ENCODE data around the gene ARHGEF17.
"Not testable (repeated sequence)": the region's sequence is repeated elsewhere in the genome, so short reads cannot be mapped to it uniquely, and the experiment has no call there.

Gene ARHGEF17

DNA sequence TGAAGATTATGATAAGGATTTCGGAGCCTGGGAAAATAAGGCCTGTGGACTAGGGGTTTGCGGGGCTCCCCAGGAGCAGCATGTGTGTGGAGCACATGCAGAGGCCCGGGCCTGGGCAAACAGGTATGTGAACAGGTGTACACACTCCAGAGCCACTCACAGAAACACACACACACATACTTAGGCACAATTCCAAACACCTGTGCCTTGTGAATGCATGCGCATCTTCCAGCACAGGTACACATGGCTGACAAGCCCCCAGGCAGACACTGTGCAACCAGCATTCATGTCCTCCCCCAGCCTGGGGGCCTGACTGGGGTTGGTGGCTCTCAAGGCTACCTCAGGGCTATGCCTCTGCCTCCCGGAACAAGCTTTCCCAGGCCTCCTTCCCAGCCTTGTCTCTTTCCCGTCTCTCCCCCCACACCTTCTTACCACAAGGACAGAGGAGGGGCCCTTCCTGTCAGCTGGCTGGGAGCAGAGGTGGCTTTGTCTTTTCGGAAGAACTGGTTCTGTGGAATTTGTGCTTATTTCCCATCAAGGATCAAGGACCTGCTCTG lies 38.5 kb upstream of the ARHGEF17 start:
- TF ChIP-seq POLR2A (IDR thresholded peaks at IDR 0.05; ENCODE audit: low read depth, low read length) = no peak
- FAIRE-seq = no peak
- no peak for DNase-seq (ENCODE audit: insufficient read length, low spot score)

DNA sequence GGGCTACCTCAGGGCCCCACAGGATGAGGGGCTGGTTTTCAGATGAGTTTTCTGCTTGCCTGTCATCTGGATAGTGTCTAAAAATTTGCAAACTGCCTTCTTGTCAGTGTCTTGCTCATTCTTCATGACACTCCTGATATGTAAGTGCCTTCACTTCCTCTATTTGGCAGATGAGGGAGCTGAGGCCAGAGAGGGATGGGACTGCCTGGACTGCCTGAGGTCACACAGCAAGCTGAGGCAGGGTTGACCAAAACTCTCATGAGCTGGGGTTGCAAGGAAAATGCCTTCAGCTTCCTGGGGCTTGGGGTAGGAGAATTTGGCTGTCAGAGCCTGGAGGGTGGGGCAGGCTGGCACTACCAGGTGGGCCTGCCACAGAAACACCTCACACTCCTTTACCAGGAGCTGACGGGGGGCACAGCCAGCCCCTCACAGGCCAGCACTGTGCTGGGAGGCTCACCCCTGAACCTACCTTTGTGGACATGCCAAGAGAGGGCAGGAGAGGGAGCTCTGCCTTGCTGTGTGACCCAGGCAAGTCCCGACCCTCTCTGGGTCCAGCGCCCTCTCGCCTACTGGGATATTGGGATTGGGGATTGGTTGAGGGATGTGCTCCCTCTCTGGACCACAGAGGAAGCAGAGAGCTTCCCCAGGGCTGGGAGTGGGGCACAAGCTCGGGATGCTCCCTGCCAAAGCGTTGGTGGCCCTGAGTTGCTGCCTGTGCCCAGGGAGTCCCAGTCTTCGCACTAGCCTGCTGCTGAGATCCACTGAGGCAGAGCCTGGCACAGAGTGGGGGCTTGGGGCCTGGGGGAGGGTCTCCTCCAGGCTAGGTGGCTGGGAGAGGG lies 37.8 kb upstream of the ARHGEF17 start:
- FAIRE-seq = no peak
- DNase-seq (ENCODE audit: insufficient read length, low spot score) = no peak
- no peak for TF ChIP-seq POLR2A (IDR thresholded peaks at IDR 0.05; ENCODE audit: low read depth, low read length)

DNA sequence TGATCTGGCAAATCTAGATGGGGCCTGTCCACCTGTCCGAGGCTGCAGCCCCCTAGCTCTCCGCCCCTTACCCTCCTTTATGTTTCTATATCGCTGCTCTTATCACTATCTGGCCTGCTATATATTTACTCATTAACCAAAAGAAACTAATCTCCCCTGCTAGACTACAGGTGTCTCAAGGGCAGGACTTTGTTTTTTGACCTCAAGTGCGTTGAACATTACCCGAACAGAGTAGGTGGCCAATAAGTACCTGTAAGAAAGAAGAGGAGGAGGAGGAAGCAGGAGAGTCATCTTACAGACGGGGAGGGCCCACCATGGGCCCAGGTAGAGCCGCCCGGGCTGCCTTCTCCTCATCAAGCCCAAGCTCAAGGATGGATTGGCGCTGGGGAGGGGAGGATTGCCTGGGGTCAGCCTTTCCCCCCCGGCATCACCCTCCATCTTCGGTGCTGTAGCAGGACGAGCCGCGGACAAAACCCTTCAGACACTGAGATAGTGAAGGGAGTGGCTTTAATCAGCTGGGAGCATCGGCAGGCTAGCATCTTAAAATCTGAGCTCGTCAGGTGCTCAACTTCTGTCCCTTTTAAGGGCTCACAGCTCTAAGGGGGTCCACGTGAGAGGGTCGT lies 37.1 kb upstream of the ARHGEF17 start:
- DNase-seq (ENCODE audit: insufficient read length, low spot score) = no peak
- FAIRE-seq = no peak

GRCh38 chr11:73271478-73271865 lies 36.6 kb upstream of the ARHGEF17 start:
- not testable (repeated sequence) for DNase-seq (ENCODE audit: insufficient read length, low spot score); FAIRE-seq

More for the DNA sequence above, 37.1 kb upstream of the ARHGEF17 start:
- TF ChIP-seq POLR2A (IDR thresholded peaks at IDR 0.05; ENCODE audit: low read depth, low read length) = no peak

GRCh38 chr11:73271936-73272679 lies 36.0 kb upstream of the ARHGEF17 start, which contains the start of gene P2RY6:
P2RY6 (plus strand) TSS chr11:73272338; CDS start chr11:73296519, 24,181 bp downstream.
- peak; percentile 75 for DNase-seq (ENCODE audit: insufficient read length, low spot score)
- no peak for FAIRE-seq
- 0 out of 2 replicates have a peak, but pooled peaks have one; percentile 9 for TF ChIP-seq POLR2A (IDR thresholded peaks at IDR 0.05; ENCODE audit: low read depth, low read length)

GRCh38 chr11:73272680-73273038 lies 35.4 kb upstream of the ARHGEF17 start:
- TF ChIP-seq POLR2A (IDR thresholded peaks at IDR 0.05; ENCODE audit: low read depth, low read length) = no peak
- DNase-seq (ENCODE audit: insufficient read length, low spot score) = no peak
- no peak for FAIRE-seq

DNA sequence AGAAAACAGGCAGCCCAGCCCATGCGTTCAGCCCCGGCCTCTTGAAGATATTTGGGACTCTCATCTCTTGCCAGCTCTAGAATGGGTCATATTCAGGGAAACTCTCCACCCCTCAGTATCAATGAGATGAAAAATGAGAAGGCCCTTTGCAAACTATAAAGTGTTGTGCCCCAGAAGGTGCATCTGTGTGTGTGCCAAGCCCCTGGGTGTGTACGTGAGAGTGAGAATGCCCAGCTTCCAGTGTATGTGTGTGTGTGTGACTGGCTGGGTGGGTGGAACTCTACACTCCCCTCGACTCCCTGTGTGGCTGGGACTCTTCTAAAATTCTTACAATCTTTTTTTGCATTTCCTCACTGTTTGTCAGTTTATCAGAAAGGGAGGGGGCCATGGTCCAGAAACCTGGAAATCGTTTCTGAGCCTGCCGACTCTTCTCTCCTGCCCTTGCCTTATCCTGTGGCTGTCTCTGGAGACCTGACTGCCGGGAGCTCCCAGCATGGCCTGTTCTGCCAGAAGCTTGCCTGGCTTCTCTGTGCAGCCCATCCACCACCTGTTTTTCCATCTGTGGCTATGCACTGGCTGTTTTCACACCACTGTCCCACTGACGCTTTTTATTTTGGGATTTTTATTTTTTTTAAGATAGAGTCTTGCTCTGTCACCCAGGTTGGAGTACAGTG lies 34.7 kb upstream of the ARHGEF17 start:
- FAIRE-seq = no peak

DNA sequence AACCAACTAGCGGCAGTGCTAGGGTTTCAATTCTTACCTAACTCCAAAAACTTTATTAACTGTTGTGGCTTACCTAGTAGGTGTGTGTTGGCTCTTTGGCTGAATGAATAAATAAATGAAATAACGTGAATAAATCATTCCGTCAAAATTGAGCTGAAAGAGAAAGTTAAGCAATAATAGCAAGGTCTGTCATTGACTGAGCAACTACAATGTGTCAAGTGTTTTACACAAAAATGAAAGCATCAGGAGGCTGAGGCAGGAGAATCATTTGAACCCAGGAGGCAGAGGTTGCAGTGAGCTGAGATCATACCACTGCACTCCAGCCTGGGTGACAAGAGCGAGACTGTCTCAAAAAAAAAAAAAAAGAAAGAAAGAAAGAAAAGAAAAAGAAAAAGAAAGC lies 33.9 kb upstream of the ARHGEF17 start:
- not testable (repeated sequence) for DNase-seq (ENCODE audit: insufficient read length, low spot score); FAIRE-seq

More for the DNA sequence above, 34.7 kb upstream of the ARHGEF17 start:
- no peak for TF ChIP-seq POLR2A (IDR thresholded peaks at IDR 0.05; ENCODE audit: low read depth, low read length)
- DNase-seq (ENCODE audit: insufficient read length, low spot score) = no peak

GRCh38 chr11:73274722-73275380 lies 33.2 kb upstream of the ARHGEF17 start:
- DNase-seq (ENCODE audit: insufficient read length, low spot score) (no peak), FAIRE-seq (no peak)
- no peak for TF ChIP-seq POLR2A (IDR thresholded peaks at IDR 0.05; ENCODE audit: low read depth, low read length)

- FAIRE-seq (no peak), DNase-seq (ENCODE audit: insufficient read length, low spot score) (no peak)
- no peak for TF ChIP-seq POLR2A (IDR thresholded peaks at IDR 0.05; ENCODE audit: low read depth, low read length)
These were observed 32.7 kb upstream of the ARHGEF17 start for GRCh38 chr11:73275381-73275750.

DNA sequence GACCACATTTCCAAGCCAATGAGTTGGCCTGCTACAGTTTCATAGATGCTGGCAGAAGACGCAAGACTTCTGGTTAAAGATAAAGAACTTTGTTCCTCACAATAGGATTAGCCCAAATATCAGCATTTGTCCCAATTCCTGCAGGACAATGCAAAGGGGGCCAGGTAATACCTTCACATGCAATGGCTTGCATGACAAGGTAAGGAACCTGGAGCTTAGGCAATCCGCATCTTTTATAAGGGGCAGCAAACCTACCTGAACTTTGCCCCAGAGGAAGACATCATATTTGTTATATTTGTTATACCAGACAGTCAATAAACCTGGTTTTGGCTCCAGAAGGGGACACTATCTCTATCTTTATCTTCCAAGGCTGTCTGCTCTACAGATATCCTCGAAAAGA lies 30.6 kb upstream of the ARHGEF17 start:
- TF ChIP-seq POLR2A (IDR thresholded peaks at IDR 0.05; ENCODE audit: low read depth, low read length) = no peak
- FAIRE-seq = no peak
- no peak for DNase-seq (ENCODE audit: insufficient read length, low spot score)

- DNase-seq (ENCODE audit: insufficient read length, low spot score) (no peak), FAIRE-seq (no peak)
- TF ChIP-seq POLR2A (IDR thresholded peaks at IDR 0.05; ENCODE audit: low read depth, low read length) = no peak
These were observed 27.4 kb upstream of the ARHGEF17 start for GRCh38 chr11:73280626-73281025.

DNA sequence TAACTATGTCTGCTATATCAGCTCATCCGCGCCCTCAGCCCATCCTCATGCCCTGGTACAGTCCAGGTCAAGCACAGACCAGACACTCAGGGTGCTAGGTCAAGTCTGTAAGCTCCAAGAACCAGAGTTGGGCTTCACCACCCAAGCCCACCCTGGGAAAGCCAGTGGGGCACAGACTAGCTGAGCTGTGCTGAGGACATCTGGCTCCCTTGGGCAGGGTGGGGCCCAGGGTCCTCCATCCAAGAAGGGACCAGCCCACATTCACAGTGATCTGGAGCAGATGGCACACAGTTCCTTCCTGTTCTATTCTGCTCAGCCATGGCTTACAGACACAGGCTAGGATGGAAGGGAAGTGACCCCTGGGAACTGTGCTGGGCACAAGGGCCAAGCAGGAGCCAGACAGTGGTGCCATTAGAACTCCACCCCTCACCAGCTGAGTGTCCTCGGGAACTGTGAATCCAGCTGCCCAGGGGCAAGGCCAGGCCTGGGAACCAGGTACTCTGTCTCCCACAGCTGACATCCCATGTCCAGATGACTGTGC lies 26.8 kb upstream of the ARHGEF17 start:
- no peak for DNase-seq (ENCODE audit: insufficient read length, low spot score)
- no peak for FAIRE-seq
- no peak for TF ChIP-seq POLR2A (IDR thresholded peaks at IDR 0.05; ENCODE audit: low read depth, low read length)
